ENCODE measurements around the gene EPYC.
"Not testable (repeated sequence)": the region's sequence is repeated elsewhere in the genome, so short reads cannot be mapped to it uniquely, and the experiment has no call there.

DNA sequence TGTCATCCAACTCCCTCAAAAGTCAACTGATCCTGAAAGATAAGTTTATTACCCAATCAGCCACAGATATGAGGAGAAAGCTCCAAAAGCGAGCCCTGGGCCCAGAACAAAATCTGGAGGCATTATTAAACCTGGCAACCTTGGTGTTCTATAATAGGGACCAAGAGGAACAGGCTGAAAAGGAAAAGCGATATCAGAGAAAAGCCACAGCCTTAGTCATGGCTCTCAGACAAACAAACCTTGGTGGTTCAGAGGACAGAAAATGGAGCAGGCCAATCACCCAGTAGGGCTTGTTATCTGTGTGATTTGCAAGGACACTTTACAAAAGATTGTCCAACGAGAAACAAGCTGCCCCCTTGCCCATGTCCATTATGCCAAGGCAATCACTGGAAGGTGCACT lies 19.4 kb downstream of the EPYC start:
- TF ChIP-seq, protein P1, sequence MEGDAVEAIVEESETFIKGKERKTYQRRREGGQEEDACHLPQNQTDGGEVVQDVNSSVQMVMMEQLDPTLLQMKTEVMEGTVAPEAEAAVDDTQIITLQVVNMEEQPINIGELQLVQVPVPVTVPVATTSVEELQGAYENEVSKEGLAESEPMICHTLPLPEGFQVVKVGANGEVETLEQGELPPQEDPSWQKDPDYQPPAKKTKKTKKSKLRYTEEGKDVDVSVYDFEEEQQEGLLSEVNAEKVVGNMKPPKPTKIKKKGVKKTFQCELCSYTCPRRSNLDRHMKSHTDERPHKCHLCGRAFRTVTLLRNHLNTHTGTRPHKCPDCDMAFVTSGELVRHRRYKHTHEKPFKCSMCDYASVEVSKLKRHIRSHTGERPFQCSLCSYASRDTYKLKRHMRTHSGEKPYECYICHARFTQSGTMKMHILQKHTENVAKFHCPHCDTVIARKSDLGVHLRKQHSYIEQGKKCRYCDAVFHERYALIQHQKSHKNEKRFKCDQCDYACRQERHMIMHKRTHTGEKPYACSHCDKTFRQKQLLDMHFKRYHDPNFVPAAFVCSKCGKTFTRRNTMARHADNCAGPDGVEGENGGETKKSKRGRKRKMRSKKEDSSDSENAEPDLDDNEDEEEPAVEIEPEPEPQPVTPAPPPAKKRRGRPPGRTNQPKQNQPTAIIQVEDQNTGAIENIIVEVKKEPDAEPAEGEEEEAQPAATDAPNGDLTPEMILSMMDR (conservative IDR thresholded peaks at IDR 0.05; ENCODE audit: low read length), result not testable (repeated sequence)
- not testable (repeated sequence) for TF ChIP-seq EZH2phosphoT487 (IDR thresholded peaks at IDR 0.05; ENCODE audit: borderline replicate concordance, low read depth, low read length)

Measured in OCI-LY7 (cell line).